ENCODE results near the gene LRRC51. TPM values are rescaled to one million over a fixed set of nuclear protein-coding genes. Genes with fewer than 3 reads are reported as not detected.
"Not testable (repeated sequence)": the region's sequence is repeated elsewhere in the genome, so short reads cannot be mapped to it uniquely, and the experiment has no call there.

Gene LRRC51
- total RNA-seq, 1 donor from 2014 or later, result 7.8 TPM

- DNase-seq (ENCODE audit: extremely low read depth, low read depth, low spot score), result no peak
Observed at GRCh38 chr11:72136684-72137262, 56.1 kb downstream of the LRRC51 start.

- DNase-seq (ENCODE audit: extremely low read depth, low read depth, low spot score), result no peak
Observed at GRCh38 chr11:72138821-72139390, 58.3 kb downstream of the LRRC51 start.

- no peak for DNase-seq (ENCODE audit: extremely low read depth, low read depth, low spot score)
Observed at GRCh38 chr11:72139500-72139899, 58.9 kb downstream of the LRRC51 start.

- DNase-seq (ENCODE audit: extremely low read depth, low read depth, low spot score), result no peak
Observed at GRCh38 chr11:72140661-72141060, 60.0 kb downstream of the LRRC51 start.

GRCh38 chr11:72141066-72141465, 60.4 kb downstream of the LRRC51 start:
- DNase-seq (ENCODE audit: extremely low read depth, low read depth, low spot score), result no peak

GRCh38 chr11:72142086-72142485, 61.4 kb downstream of the LRRC51 start:
- not testable (repeated sequence) for DNase-seq (ENCODE audit: extremely low read depth, low read depth, low spot score)

- not testable (repeated sequence) for DNase-seq (ENCODE audit: extremely low read depth, low read depth, low spot score)
Observed at GRCh38 chr11:72142543-72142942, 61.9 kb downstream of the LRRC51 start.

- no peak for DNase-seq (ENCODE audit: extremely low read depth, low read depth, low spot score)
Observed at GRCh38 chr11:72144807-72145565, 64.3 kb downstream of the LRRC51 start.

Other genes starting within 250 kb of the LRRC51 start
- not detected in 2 replicates for gene DEFB108B, start 247.7 kb upstream of the LRRC51 start, total RNA-seq
- gene DEFB131B, start 202.4 kb upstream of the LRRC51 start, total RNA-seq, result not detected in 2 replicates
- gene XNDC1N, start 152.3 kb upstream of the LRRC51 start, total RNA-seq, result 2.5 and 8.3 TPM in 2 replicates
- 30.5 and 31.4 TPM in 2 replicates for gene RNF121, start 151.8 kb upstream of the LRRC51 start, total RNA-seq
- 3.7 and 14.8 TPM in 2 replicates for gene IL18BP, start 81.9 kb upstream of the LRRC51 start, total RNA-seq
- 120 and 200 TPM in 2 replicates for gene NUMA1, start 308 bp upstream of the LRRC51 start, total RNA-seq
- 135 and 150 TPM in 2 replicates for gene LAMTOR1, start 22.4 kb downstream of the LRRC51 start, total RNA-seq
- not detected in 2 replicates for gene TOMT, start 25.1 kb downstream of the LRRC51 start, total RNA-seq
- gene ANAPC15, start 31.8 kb downstream of the LRRC51 start, total RNA-seq, result 27.0 and 28.8 TPM in 2 replicates
- not detected in 2 replicates for gene FOLR3, start 54.9 kb downstream of the LRRC51 start, total RNA-seq
- 1.2 TPM in 1 of 2 replicates, not detected in the other for gene FOLR1, start 111.3 kb downstream of the LRRC51 start, total RNA-seq
- not detected in 2 replicates for gene FOLR2, start 135.9 kb downstream of the LRRC51 start, total RNA-seq
- gene INPPL1, start 143.9 kb downstream of the LRRC51 start, total RNA-seq, result 77.3 and 111 TPM in 2 replicates
- not detected in 2 replicates for gene PHOX2A, start 163.3 kb downstream of the LRRC51 start, total RNA-seq